ENCODE data around the gene MFN2.

Gene MFN2

GRCh38 chr1:11952455-11953109 is 27.7 kb upstream of the MFN2 start:
- Histone ChIP-seq H3K27me3 (ENCODE audit: insufficient read depth, low read length) (no peaks in the 10 kb centered on the region), H3K27ac (ENCODE audit: low read depth, low read length, poor library complexity, severe bottlenecking) (no peak overlapping the region), H3K9ac (ENCODE audit: low read length) (no peak overlapping the region), H3K4me3 (ENCODE audit: low read depth, low read length, poor library complexity, severe bottlenecking) (no peak overlapping the region), H2AFZ (ENCODE audit: low read length) (no peak overlapping the region), H3K79me2 (ENCODE audit: insufficient read depth, low read length) (no peaks in the 10 kb centered on the region), H3K4me2 (ENCODE audit: low read length) (no peak overlapping the region), H4K20me1 (ENCODE audit: insufficient read depth, low read length) (no peaks in the 10 kb centered on the region), H3K36me3 (ENCODE audit: insufficient read depth, low read length) (peaks cover 57% of the 10 kb centered on the region), H3F3A (ENCODE audit: insufficient read depth, low read length) (no peaks in the 10 kb centered on the region), H3K9me3 (ENCODE audit: low read length) (0 out of 2 replicates have a peak, but pooled peaks cover 3% of the 10 kb centered on the region), H3K9me2 (ENCODE audit: low read depth, low read length) (no peaks in the 10 kb centered on the region), H3K4me1 (ENCODE audit: insufficient read depth, low read length, severe bottlenecking) (no peaks in the 10 kb centered on the region)
- no peak for TF ChIP-seq CTCF (IDR thresholded peaks at IDR 0.05; ENCODE audit: low read length)
- no peak for TF ChIP-seq EZH2 (IDR thresholded peaks at IDR 0.05; ENCODE audit: borderline replicate concordance, low read length)

- Histone ChIP-seq H3K4me1 (ENCODE audit: insufficient read depth, low read length, severe bottlenecking) (no peaks in the 10 kb centered on the region), H3K4me2 (ENCODE audit: low read length) (no peak overlapping the region), H3K27ac (ENCODE audit: low read depth, low read length, poor library complexity, severe bottlenecking) (no peak overlapping the region), H4K20me1 (ENCODE audit: insufficient read depth, low read length) (no peaks in the 10 kb centered on the region), H3F3A (ENCODE audit: insufficient read depth, low read length) (no peaks in the 10 kb centered on the region), H3K9me2 (ENCODE audit: low read depth, low read length) (no peaks in the 10 kb centered on the region), H3K4me3 (ENCODE audit: low read depth, low read length, poor library complexity, severe bottlenecking) (no peak overlapping the region), H3K79me2 (ENCODE audit: insufficient read depth, low read length) (no peaks in the 10 kb centered on the region), H3K9ac (ENCODE audit: low read length) (no peak overlapping the region), H2AFZ (ENCODE audit: low read length) (no peak overlapping the region), H3K36me3 (ENCODE audit: insufficient read depth, low read length) (peaks cover 48% of the 10 kb centered on the region), H3K27me3 (ENCODE audit: insufficient read depth, low read length) (no peaks in the 10 kb centered on the region), H3K9me3 (ENCODE audit: low read length) (no peaks in the 10 kb centered on the region)
- TF ChIP-seq CTCF (IDR thresholded peaks at IDR 0.05; ENCODE audit: low read length), result no peak
- no peak for TF ChIP-seq EZH2 (IDR thresholded peaks at IDR 0.05; ENCODE audit: borderline replicate concordance, low read length)
Observed at GRCh38 chr1:11955221-11955620, 25.0 kb upstream of the MFN2 start.

GRCh38 chr1:11957398-11957797 is 22.8 kb upstream of the MFN2 start:
- TF ChIP-seq EZH2 (IDR thresholded peaks at IDR 0.05; ENCODE audit: borderline replicate concordance, low read length), result no peak
- TF ChIP-seq CTCF (IDR thresholded peaks at IDR 0.05; ENCODE audit: low read length), result no peak
- no peaks in the 10 kb centered on the region for H3K9me2 ChIP-seq (ENCODE audit: low read depth, low read length)
- H3K4me2 ChIP-seq (ENCODE audit: low read length), result no peak overlapping the region
- no peaks in the 10 kb centered on the region for H3K9me3 ChIP-seq (ENCODE audit: low read length)
- H2AFZ ChIP-seq (ENCODE audit: low read length), result no peak overlapping the region
- H3K79me2 ChIP-seq (ENCODE audit: insufficient read depth, low read length), result no peaks in the 10 kb centered on the region
- H3F3A ChIP-seq (ENCODE audit: insufficient read depth, low read length), result no peaks in the 10 kb centered on the region
- no peak overlapping the region for H3K4me3 ChIP-seq (ENCODE audit: low read depth, low read length, poor library complexity, severe bottlenecking)
- no peaks in the 10 kb centered on the region for H4K20me1 ChIP-seq (ENCODE audit: insufficient read depth, low read length)
- H3K9ac ChIP-seq (ENCODE audit: low read length), result no peak overlapping the region
- peaks cover 44% of the 10 kb centered on the region; the same call in 1 of the 2 replicates for H3K36me3 ChIP-seq (ENCODE audit: insufficient read depth, low read length)
- H3K4me1 ChIP-seq (ENCODE audit: insufficient read depth, low read length, severe bottlenecking), result peaks cover 5% of the 10 kb centered on the region
- H3K27ac ChIP-seq (ENCODE audit: low read depth, low read length, poor library complexity, severe bottlenecking), result no peak overlapping the region
- no peaks in the 10 kb centered on the region for H3K27me3 ChIP-seq (ENCODE audit: insufficient read depth, low read length)

Data from OCI-LY1 (cell line).